ENCODE measurements around the gene RAB37.

RAB37 gene

GRCh38 chr17:74746376-74746775 lies 9.3 kb downstream of the RAB37 start:
- no peak for DNase-seq

GRCh38 chr17:74746922-74747321 lies 9.9 kb downstream of the RAB37 start:
- peak; percentile 58 for DNase-seq

- no peak for DNase-seq
These were observed 11.1 kb downstream of the RAB37 start for GRCh38 chr17:74748279-74748528.

GRCh38 chr17:74748529-74749278 lies 11.6 kb downstream of the RAB37 start, which contains the start of gene NHERF1:
Gene NHERF1, plus strand, starts transcription at chr17:74748628. Its CDS starts 219 bp downstream, at chr17:74748847.
- peak; percentile 97 for DNase-seq

GRCh38 chr17:74749279-74750038 lies 12.4 kb downstream of the RAB37 start:
- DNase-seq: peak; percentile 43

GRCh38 chr17:74750039-74750326 lies 12.9 kb downstream of the RAB37 start:
- no peak for DNase-seq

- DNase-seq: no peak
These were observed 13.4 kb downstream of the RAB37 start for GRCh38 chr17:74750327-74751069.

- no peak for DNase-seq
These were observed 15.4 kb downstream of the RAB37 start for GRCh38 chr17:74752415-74752814.

GRCh38 chr17:74752822-74753401 lies 15.9 kb downstream of the RAB37 start:
- no peak for DNase-seq

GRCh38 chr17:74754832-74755231 lies 17.8 kb downstream of the RAB37 start:
- no peak for DNase-seq

GRCh38 chr17:74755533-74755932 lies 18.5 kb downstream of the RAB37 start:
- no peak for DNase-seq

GRCh38 chr17:74756891-74757290 lies 19.8 kb downstream of the RAB37 start:
- DNase-seq: no peak

- DNase-seq: no peak
These were observed 20.4 kb downstream of the RAB37 start for GRCh38 chr17:74757502-74757901.

GRCh38 chr17:74757931-74758847 lies 21.1 kb downstream of the RAB37 start:
- DNase-seq: no peak

GRCh38 chr17:74758848-74759168 lies 21.8 kb downstream of the RAB37 start:
- peak; percentile 66 for DNase-seq

GRCh38 chr17:74759243-74759801 lies 22.3 kb downstream of the RAB37 start:
- DNase-seq: peak; percentile 87

GRCh38 chr17:74759941-74760340 lies 22.9 kb downstream of the RAB37 start:
- no peak for DNase-seq

- DNase-seq: no peak
These were observed 23.5 kb downstream of the RAB37 start for GRCh38 chr17:74760404-74761105.

GRCh38 chr17:74761419-74761818 lies 24.4 kb downstream of the RAB37 start:
- no peak for DNase-seq

- no peak for DNase-seq
These were observed 24.9 kb downstream of the RAB37 start for GRCh38 chr17:74761931-74762330.

- no peak for DNase-seq
These were observed 26.7 kb downstream of the RAB37 start for GRCh38 chr17:74763565-74764387.

Measured in RPMI8226 (cell line).